SIG-M5 (cell line): ENCODE data around the gene SLC25A26.

Experiments
- DNase-seq: peaks from one replicate; lab custom pipeline; 2025; lab: John Stamatoyannopoulos, UW

Gene SLC25A26

GRCh38 chr3:66396888-66397287 lies 176.1 kb downstream of the SLC25A26 start:
- no peak for DNase-seq

GRCh38 chr3:66397745-66398144 lies 176.9 kb downstream of the SLC25A26 start:
- DNase-seq: peak; percentile 41

GRCh38 chr3:66398228-66399025 lies 177.6 kb downstream of the SLC25A26 start:
- DNase-seq: no peak

GRCh38 chr3:66399529-66400232 lies 178.9 kb downstream of the SLC25A26 start:
- no peak for DNase-seq

GRCh38 chr3:66400411-66401156 lies 179.8 kb downstream of the SLC25A26 start:
- no peak for DNase-seq

- DNase-seq: no peak
These were observed 180.4 kb downstream of the SLC25A26 start for GRCh38 chr3:66401157-66401550.

GRCh38 chr3:66401675-66402491 lies 181.1 kb downstream of the SLC25A26 start:
- DNase-seq: no peak

GRCh38 chr3:66402596-66403290 lies 181.9 kb downstream of the SLC25A26 start:
- DNase-seq: no peak

GRCh38 chr3:66403323-66403990 lies 182.7 kb downstream of the SLC25A26 start:
- no peak for DNase-seq

GRCh38 chr3:66404197-66404596 lies 183.4 kb downstream of the SLC25A26 start:
- DNase-seq: no peak

- DNase-seq: no peak
These were observed 184.3 kb downstream of the SLC25A26 start for GRCh38 chr3:66404903-66405700.

GRCh38 chr3:66405701-66406091 lies 184.9 kb downstream of the SLC25A26 start:
- DNase-seq: no peak

GRCh38 chr3:66406163-66406562 lies 185.4 kb downstream of the SLC25A26 start:
- DNase-seq: no peak

GRCh38 chr3:66406831-66407610 lies 186.2 kb downstream of the SLC25A26 start:
- no peak for DNase-seq

GRCh38 chr3:66407611-66408218 lies 186.9 kb downstream of the SLC25A26 start:
- no peak for DNase-seq

GRCh38 chr3:66409771-66410754 lies 189.3 kb downstream of the SLC25A26 start:
- no peak for DNase-seq

- DNase-seq: no peak
These were observed 190.2 kb downstream of the SLC25A26 start for GRCh38 chr3:66410976-66411375.
